GM12878 (cell line): ENCODE measurements around the gene PIGS. TPM values are rescaled to one million over a fixed set of nuclear protein-coding genes. Genes with fewer than 3 reads are reported as not detected.

Experiments used
- ATAC-seq: fragments of 200-7000 bp; cut with Tn5 transposase; 3 replicates; pipeline ENCODE4 v1.9.1; 2020; ENCODE audit warnings: mild to moderate bottlenecking, moderate library complexity
- BruUV-seq: library from RNA; stranded (reverse); fragments of 400-500 nt; replicated peaks from 2 replicates; lab custom pipeline; 2021; lab: Mats Ljungman, UMichigan
- CTCF ChIA-PET: fragments of 300-600 bp; sonication (Branson Sonifier 250); formaldehyde crosslinking; extraction: SDS; loops from one replicate; lab custom pipeline; 2021; ENCODE audit warnings: inconsistent platforms; lab: Yijun Ruan, JAX
- POLR2A ChIA-PET: fragments of 350-600 bp; formaldehyde crosslinking; extraction: SDS; loops from one replicate; lab custom pipeline; 2021; ENCODE audit warnings: inconsistent platforms; lab: Charles Lee
- RAD21 ChIA-PET: fragments of 300-600 bp; sonication (Branson Sonifier 250); formaldehyde crosslinking; loops from one replicate; lab custom pipeline; 2023; ENCODE audit warnings: antibody characterized with exemption; ENCODE audit not compliant: unreplicated experiment; lab: Charles Lee
- SMC1A ChIA-PET: fragments of 300-600 bp; sonication (Branson Sonifier 250); formaldehyde crosslinking; loops from one replicate; lab custom pipeline; 2023; ENCODE audit not compliant: unreplicated experiment, uncharacterized antibody; lab: Charles Lee
- DNase-seq: peaks from one replicate; pipeline ENCODE4 v3.0.0-alpha.2; 2011; ENCODE audit warnings: low read depth, low spot score
- FAIRE-seq: peaks from 3 replicates; lab custom pipeline; 2011; peaks lifted over from hg19 to GRCh38; lab: Jason Lieb, UNC
- H2AFZ ChIP-seq: 2 replicates; pipeline ENCODE4 v1.6.0; 2011; ENCODE audit warnings: low read depth, low read length, control low read depth; ENCODE audit not compliant: control insufficient read depth
- H3K27ac ChIP-seq: 2 replicates; pipeline ENCODE4 v1.5.1; 2011; ENCODE audit warnings: control low read depth; ENCODE audit not compliant: control insufficient read depth, insufficient read depth
- H3K27me3 ChIP-seq, 2 experiments: replicated peaks in 1 of 2; 2 replicates each; pipeline versions ENCODE4 v1.6.0 to v1.6.1; 2011; ENCODE audit warnings: low read length in 1 of 2; ENCODE audit not compliant: control insufficient read depth in 2 of 2, insufficient read depth in 2 of 2
- H3K36me3 ChIP-seq, 2 experiments: 2 replicates each; pipeline ENCODE4 v1.5.1; 2011; ENCODE audit warnings: low read length in 1 of 2; ENCODE audit not compliant: control insufficient read depth in 2 of 2, insufficient read depth in 2 of 2
- H3K4me1 ChIP-seq: 2 replicates; pipeline ENCODE4 v1.6.1; 2011; ENCODE audit warnings: mild to moderate bottlenecking, low read length, moderate library complexity, mixed read lengths; ENCODE audit not compliant: control insufficient read depth, insufficient read depth
- H3K4me2 ChIP-seq: 2 replicates; pipeline ENCODE4 v1.6.0; 2011; ENCODE audit warnings: control low read depth; ENCODE audit not compliant: control insufficient read depth, insufficient read depth
- H3K4me3 ChIP-seq: fragments of 200-600 bp; sonication (generic); 2 replicates; pipeline ENCODE4 v1.5.1; 2016
- H3K79me2 ChIP-seq: 2 replicates; pipeline ENCODE4 v1.6.0; 2011; ENCODE audit warnings: low read length; ENCODE audit not compliant: control insufficient read depth, insufficient read depth
- H3K9ac ChIP-seq: 2 replicates; pipeline ENCODE4 v1.8.0; 2011; ENCODE audit warnings: low read length, control low read depth, mixed read lengths; ENCODE audit not compliant: control insufficient read depth, insufficient read depth
- H3K9me3 ChIP-seq: replicated peaks from 3 replicates; pipeline ENCODE4 v1.5.1; 2011; ENCODE audit warnings: mild to moderate bottlenecking, low read length; ENCODE audit not compliant: control insufficient read depth, insufficient read depth
- H4K20me1 ChIP-seq: 2 replicates; pipeline ENCODE4 v1.6.0; 2011; ENCODE audit not compliant: control insufficient read depth, insufficient read depth
- FOS ChIP-seq: IDR thresholded peaks from 3 replicates; pipeline ENCODE4 v1.6.1; 2011; ENCODE audit warnings: borderline replicate concordance; ENCODE audit not compliant: insufficient read length; ENCODE audit errors: extremely low read depth
- NFYB ChIP-seq: IDR thresholded peaks from 2 replicates; pipeline ENCODE4 v1.6.1; 2011; ENCODE audit warnings: low read depth, mild to moderate bottlenecking, low read length, improper control_type of control experiment, moderate library complexity; ENCODE audit not compliant: insufficient read depth
- POLR2AphosphoS5 ChIP-seq: IDR thresholded peaks from 2 replicates; pipeline ENCODE4 v1.6.1; 2011; ENCODE audit warnings: mild to moderate bottlenecking, low read length, inconsistent platforms
- RAD21 ChIP-seq: IDR thresholded peaks from 2 replicates; pipeline ENCODE4 v1.6.1; 2011; ENCODE audit warnings: mild to moderate bottlenecking, low read depth, low read length, moderate library complexity; ENCODE audit not compliant: insufficient read depth
- WGBS: methylation state at CpG from one replicate; pipeline ENCODE4 v1.1.6; 2016; ENCODE audit warnings: low lambda C conversion rate; ENCODE audit not compliant: insufficient replicate concordance, insufficient coverage; ENCODE audit errors: missing lambda C conversion rate; 5-methylcytosine and 5-hydroxymethylcytosine counted together
- in situ Hi-C: fragments of 300-500 bp; cut with MboI; formaldehyde crosslinking; loops from 9 replicates; pipeline ENCODE4 v1.14.3; 2018; ENCODE audit warnings: mixed read lengths
- intact Hi-C: fragments of 100-400 bp; cut with micrococcal nuclease; formaldehyde crosslinking; loops from one replicate; pipeline ENCODE4 v1.14.2; 2022; ENCODE audit not compliant: unreplicated experiment
- polyA plus RNA-seq, 11 experiments: library from polyadenylated mRNA; depleted of rRNA in 4 of 11; unstranded in 6 of 11; stranded (reverse) in 5 of 11; fragments of >200 nt; fragmentation: Nextera tagmentation in 4 of 11; fragmentation: Illumina TruSeq in 1 of 11; extraction: Ambion mirVana in 4 of 11; extraction: Trizol in 1 of 11; gene quantifications; 1 replicate in 1 of 11; 2 replicates in 10 of 11; pipeline versions ENCODE4 v1.2.1 to v1.2.3, GENCODE V29; 2011 to 2016; ENCODE audit warnings: inconsistent platforms in 2 of 11, missing spikeins in 2 of 11, low read depth in 1 of 11
- total RNA-seq, 4 experiments: library from RNA; depleted of rRNA in 3 of 4; stranded (reverse); fragments of >200 nt in 3 of 4; fragmentation: Illumina TruSeq in 1 of 4; extraction: Trizol in 1 of 4; gene quantifications; 2 replicates each; pipeline versions ENCODE4 v1.2.1 to v1.2.3, GENCODE V29; 2013 to 2021
- TF ChIP-seq, protein P1 (sequence below), 3 experiments: IDR thresholded peaks in 2 of 3; conservative IDR thresholded peaks in 1 of 3; 2 replicates each; pipeline ENCODE4 v1.5.1; 2011; ENCODE audit warnings: low read depth in 3 of 3, low read length in 3 of 3, mild to moderate bottlenecking in 3 of 3, control low read depth in 2 of 3, moderate library complexity in 2 of 3, inconsistent platforms in 1 of 3, mixed read lengths in 1 of 3; ENCODE audit not compliant: control insufficient read depth in 2 of 3, insufficient read depth in 1 of 3; ENCODE audit errors: extremely low read depth in 1 of 3

Gene PIGS
- total and polyA plus RNA-seq, 10 of the 15 experiments (the other 5 are each of a cell fraction or from before 2014, with no cell fraction given): 27.5 to 73.7 (median 50.7) TPM

DNA sequence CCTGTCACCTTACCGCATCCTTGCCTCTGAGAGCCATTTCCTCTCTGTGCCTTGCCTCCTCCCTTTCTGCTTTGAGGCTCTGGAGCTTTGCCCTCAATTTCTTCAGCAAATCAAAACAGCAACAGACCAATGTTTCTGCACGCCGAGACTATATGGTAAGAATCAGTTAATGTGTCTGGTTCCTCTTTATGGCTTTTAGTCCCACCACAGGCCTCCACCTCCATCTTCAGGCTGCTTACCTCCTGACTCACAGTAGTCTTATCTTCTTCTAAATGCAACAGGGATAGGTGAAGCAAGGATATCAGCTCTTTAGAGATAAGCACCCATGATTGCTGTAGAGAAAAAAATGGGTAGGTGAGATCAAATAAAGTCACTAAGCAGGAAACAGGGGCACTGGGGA is 14.5 kb upstream of the PIGS start:
- CTCF ChIA-PET: no interaction called here
- no peak overlapping the region for H3K4me3 ChIP-seq
- no peak for TF ChIP-seq POLR2AphosphoS5
- TF ChIP-seq, protein P1, sequence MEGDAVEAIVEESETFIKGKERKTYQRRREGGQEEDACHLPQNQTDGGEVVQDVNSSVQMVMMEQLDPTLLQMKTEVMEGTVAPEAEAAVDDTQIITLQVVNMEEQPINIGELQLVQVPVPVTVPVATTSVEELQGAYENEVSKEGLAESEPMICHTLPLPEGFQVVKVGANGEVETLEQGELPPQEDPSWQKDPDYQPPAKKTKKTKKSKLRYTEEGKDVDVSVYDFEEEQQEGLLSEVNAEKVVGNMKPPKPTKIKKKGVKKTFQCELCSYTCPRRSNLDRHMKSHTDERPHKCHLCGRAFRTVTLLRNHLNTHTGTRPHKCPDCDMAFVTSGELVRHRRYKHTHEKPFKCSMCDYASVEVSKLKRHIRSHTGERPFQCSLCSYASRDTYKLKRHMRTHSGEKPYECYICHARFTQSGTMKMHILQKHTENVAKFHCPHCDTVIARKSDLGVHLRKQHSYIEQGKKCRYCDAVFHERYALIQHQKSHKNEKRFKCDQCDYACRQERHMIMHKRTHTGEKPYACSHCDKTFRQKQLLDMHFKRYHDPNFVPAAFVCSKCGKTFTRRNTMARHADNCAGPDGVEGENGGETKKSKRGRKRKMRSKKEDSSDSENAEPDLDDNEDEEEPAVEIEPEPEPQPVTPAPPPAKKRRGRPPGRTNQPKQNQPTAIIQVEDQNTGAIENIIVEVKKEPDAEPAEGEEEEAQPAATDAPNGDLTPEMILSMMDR (IDR thresholded peaks at IDR 0.05 in 2 of 3, conservative IDR thresholded peaks at IDR 0.05 in 1 of 3; ENCODE audit: control insufficient read depth in 2 of 3, extremely low read depth in 1 of 3, insufficient read depth in 1 of 3, low read depth in 3 of 3, low read length in 3 of 3): no peak
- no peak for TF ChIP-seq RAD21
- TF ChIP-seq FOS: no peak
- TF ChIP-seq NFYB: no peak
- intact Hi-C loops (no loop called here), in situ Hi-C loops (no loop called here)
- SMC1A ChIA-PET: interaction anchor here (1.9 kb wide), 1 partner anchor 12 kb away, joined by 4 read pairs; no protein-coding TSS in a partner anchor
- BruUV-seq: no TSS peak
- H3K79me2 ChIP-seq: no peaks in the 10 kb centered on the region
- peaks cover 47 to 48% of the 10 kb centered on the region in 2 experiments for H3K36me3 ChIP-seq
- no peak for FAIRE-seq
- H3K4me2 ChIP-seq: no peak overlapping the region
- H3K27me3 ChIP-seq: no peaks in the 10 kb centered on the region
- POLR2A ChIA-PET: interaction anchor here (0.6 kb wide), 1 partner anchor 18 kb away, joined by 3 read pairs; no protein-coding TSS in a partner anchor
- DNase-seq: no peak
- ATAC-seq: no peak
- 96% methylated on average over 3 of the region's 3 CpGs for WGBS
- H3K4me1 ChIP-seq: no peaks in the 10 kb centered on the region
- no peak overlapping the region for H3K9ac ChIP-seq
- no peak overlapping the region for H3K27ac ChIP-seq
- RAD21 ChIA-PET: no interaction called here
- H2AFZ ChIP-seq: no peak overlapping the region
- H3K9me3 ChIP-seq: no peaks in the 10 kb centered on the region
- no peaks in the 10 kb centered on the region for H4K20me1 ChIP-seq
